Prostate gland (tissue), 2 donors: ENCODE measurements around the gene SERPINB5. TPM values are rescaled to one million over a fixed set of nuclear protein-coding genes. Genes with fewer than 3 reads are reported as not detected.

Experiments used
- DNase-seq: peaks from one replicate; pipeline ENCODE4 v3.0.0-alpha.2; 2019; ENCODE audit warnings: low spot score
- H3K27ac ChIP-seq, 2 donors: fragments of 200-600 bp; sonication (generic); 2 replicates each; pipeline ENCODE4 v1.5.1; 2017 to 2019
- H3K27me3 ChIP-seq: fragments of 200-600 bp; sonication (generic); replicated peaks from 2 replicates; pipeline ENCODE4 v1.5.1; 2019; ENCODE audit not compliant: insufficient read depth
- H3K36me3 ChIP-seq, 2 donors: fragments of 200-600 bp; sonication (generic); 1 replicate in 1 of 2; 2 replicates in 1 of 2; pipeline versions ENCODE4 v1.5.1 to v1.8.1; 2017 to 2019
- H3K4me1 ChIP-seq: fragments of 200-600 bp; sonication (generic); replicated peaks from 2 replicates; pipeline ENCODE4 v1.5.1; 2019
- H3K4me3 ChIP-seq, 2 donors: fragments of 200-600 bp; sonication (generic); 2 replicates each; pipeline ENCODE4 v1.5.1; 2017 to 2019
- H3K9me3 ChIP-seq: fragments of 200-600 bp; sonication (generic); 2 replicates; pipeline ENCODE4 v1.5.1; 2017
- POLR2A ChIP-seq: fragments of 450-650 bp; IDR thresholded peaks from one replicate; pipeline ENCODE4 v1.6.1; 2016; ENCODE audit warnings: antibody characterized with exemption, mild to moderate bottlenecking
- POLR2AphosphoS5 ChIP-seq: sonication (generic); formaldehyde crosslinking; IDR thresholded peaks from one replicate; pipeline ENCODE4 v1.6.1; 2017; ENCODE audit warnings: antibody characterized with exemption
- WGBS: methylation state at CpG from one replicate; pipeline ENCODE4 v1.1.5; 2018; 5-methylcytosine and 5-hydroxymethylcytosine counted together
- intact Hi-C: fragments of 100-400 bp; cut with DNase I; formaldehyde crosslinking; loops from one replicate; pipeline ENCODE4 v1.14.2; 2022
- total RNA-seq, 2 donors: library from RNA; depleted of rRNA; stranded (reverse); fragments of >200 nt; gene quantifications; one replicate each; pipeline ENCODE4 v1.1.0, GENCODE V29; 2016
- TF ChIP-seq, protein P1 (sequence below), 4 experiments: fragments of 200-600 bp in 2 of 4; fragments of 450-650 bp in 2 of 4; sonication (generic) in 2 of 4; IDR thresholded peaks; 1 replicate in 3 of 4; 2 replicates in 1 of 4; pipeline ENCODE4 v1.5.1; 2016 to 2019; ENCODE audit warnings: antibody characterized with exemption in 4 of 4, mild to moderate bottlenecking in 2 of 4, moderate library complexity in 2 of 4

SERPINB5 gene
- 10 to 100 TPM in 1 of 2 donors, 1 to 10 TPM in 1; 7.3 to 17.3 TPM for total RNA-seq

DNA sequence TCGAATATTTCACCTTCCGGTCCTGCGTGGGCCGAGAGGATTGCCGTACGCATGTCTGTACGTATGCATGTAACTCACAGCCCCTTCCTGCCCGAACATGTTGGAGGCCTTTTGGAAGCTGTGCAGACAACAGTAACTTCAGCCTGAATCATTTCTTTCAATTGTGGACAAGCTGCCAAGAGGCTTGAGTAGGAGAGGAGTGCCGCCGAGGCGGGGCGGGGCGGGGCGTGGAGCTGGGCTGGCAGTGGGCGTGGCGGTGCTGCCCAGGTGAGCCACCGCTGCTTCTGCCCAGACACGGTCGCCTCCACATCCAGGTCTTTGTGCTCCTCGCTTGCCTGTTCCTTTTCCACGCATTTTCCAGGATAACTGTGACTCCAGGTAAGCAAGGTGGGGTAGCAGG is at the start of gene SERPINB5:
Gene SERPINB5 (plus strand): TSS at position 291 of the 400 bp plus-strand sequence. CDS start 7,471 bp downstream, outside the sequence.
- peak within 1 kb of the TSS; percentile 19 to 21 for H3K4me3 ChIP-seq

GRCh38 chr18:63427558-63427957 is 49.2 kb upstream of the SERPINB5 start:
- no peak for DNase-seq
- H3K27me3 ChIP-seq = no peaks in the 10 kb centered on the region
- H3K36me3 ChIP-seq = no peaks in the 10 kb centered on the region
- no peak overlapping the region for H3K4me3 ChIP-seq
- no peaks in the 10 kb centered on the region for H3K4me1 ChIP-seq
- no peak overlapping the region for H3K27ac ChIP-seq
- no peaks in the 10 kb centered on the region for H3K9me3 ChIP-seq
- TF ChIP-seq POLR2A = no peak
- no peak for TF ChIP-seq POLR2AphosphoS5
- TF ChIP-seq, protein P1, sequence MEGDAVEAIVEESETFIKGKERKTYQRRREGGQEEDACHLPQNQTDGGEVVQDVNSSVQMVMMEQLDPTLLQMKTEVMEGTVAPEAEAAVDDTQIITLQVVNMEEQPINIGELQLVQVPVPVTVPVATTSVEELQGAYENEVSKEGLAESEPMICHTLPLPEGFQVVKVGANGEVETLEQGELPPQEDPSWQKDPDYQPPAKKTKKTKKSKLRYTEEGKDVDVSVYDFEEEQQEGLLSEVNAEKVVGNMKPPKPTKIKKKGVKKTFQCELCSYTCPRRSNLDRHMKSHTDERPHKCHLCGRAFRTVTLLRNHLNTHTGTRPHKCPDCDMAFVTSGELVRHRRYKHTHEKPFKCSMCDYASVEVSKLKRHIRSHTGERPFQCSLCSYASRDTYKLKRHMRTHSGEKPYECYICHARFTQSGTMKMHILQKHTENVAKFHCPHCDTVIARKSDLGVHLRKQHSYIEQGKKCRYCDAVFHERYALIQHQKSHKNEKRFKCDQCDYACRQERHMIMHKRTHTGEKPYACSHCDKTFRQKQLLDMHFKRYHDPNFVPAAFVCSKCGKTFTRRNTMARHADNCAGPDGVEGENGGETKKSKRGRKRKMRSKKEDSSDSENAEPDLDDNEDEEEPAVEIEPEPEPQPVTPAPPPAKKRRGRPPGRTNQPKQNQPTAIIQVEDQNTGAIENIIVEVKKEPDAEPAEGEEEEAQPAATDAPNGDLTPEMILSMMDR (IDR thresholded peaks at IDR 0.05) = no peak
- WGBS = 75% methylated on average over 4 of the region's 4 CpGs
- intact Hi-C loops = loop anchor here (10.0 kb wide), 2 partner anchors 303 to 903 kb away; partner anchors contain the start of gene ZCCHC2

More for the DNA sequence above, at the start of gene SERPINB5:
- H3K9me3 ChIP-seq = no peaks in the 10 kb centered on the region
- H3K27ac ChIP-seq = peak within 1 kb of the TSS; percentile 8 to 43
- intact Hi-C loops = no loop called here
- H3K4me1 ChIP-seq = no peaks in the 10 kb centered on the region
- 50% methylated on average over 21 of the region's 21 CpGs for WGBS
- no peaks in the 10 kb centered on the region for H3K27me3 ChIP-seq
- DNase-seq = peak; percentile 92
- TF ChIP-seq POLR2AphosphoS5 (peak; percentile 86), POLR2A (peak; percentile 83)
- TF ChIP-seq, protein P1 (IDR thresholded peaks at IDR 0.05) = no peak
- no peaks in the 10 kb centered on the region for H3K36me3 ChIP-seq

DNA sequence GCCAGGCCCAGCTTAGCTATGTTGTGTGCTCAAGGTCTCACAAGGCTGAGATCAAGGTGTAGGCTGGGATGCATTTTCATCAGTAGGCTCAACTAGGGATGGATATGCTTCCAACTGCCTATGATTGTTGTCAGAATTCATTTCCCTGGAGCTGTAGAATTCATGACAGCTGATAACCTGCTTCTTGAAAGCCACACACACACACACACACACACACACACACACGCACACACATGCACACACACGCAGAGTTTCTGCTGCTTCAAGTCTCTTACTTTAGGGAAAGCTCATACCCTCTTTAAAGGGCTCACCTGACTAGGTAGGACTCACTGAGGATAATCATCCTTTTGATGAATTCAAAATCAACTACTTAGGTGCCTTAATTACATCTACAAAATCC is 46.2 kb upstream of the SERPINB5 start:
- 79% methylated on average over 2 of the region's 2 CpGs for WGBS
- Histone ChIP-seq H3K36me3 (no peaks in the 10 kb centered on the region), H3K4me1 (no peaks in the 10 kb centered on the region), H3K4me3 (no peak overlapping the region), H3K27ac (no peak overlapping the region), H3K27me3 (no peaks in the 10 kb centered on the region), H3K9me3 (no peaks in the 10 kb centered on the region)
- TF ChIP-seq POLR2AphosphoS5 (no peak), POLR2A (no peak)
- TF ChIP-seq, protein P1 (IDR thresholded peaks at IDR 0.05) = no peak
- DNase-seq = no peak
- intact Hi-C loops = loop anchor here (10.0 kb wide), 1 partner anchor 716 kb away; the partner anchor contains the start of gene PHLPP1

- no peaks in the 10 kb centered on the region for H3K9me3 ChIP-seq
- no peak for DNase-seq
- no peak overlapping the region for H3K4me3 ChIP-seq
- no peaks in the 10 kb centered on the region for H3K4me1 ChIP-seq
- H3K27me3 ChIP-seq = no peaks in the 10 kb centered on the region
- H3K36me3 ChIP-seq = no peaks in the 10 kb centered on the region
- intact Hi-C loops = loop anchor here (10.0 kb wide), 1 partner anchor 716 kb away; the partner anchor contains the start of gene PHLPP1
- WGBS = 47% methylated on average over 1 of the region's 1 CpG
- no peak for TF ChIP-seq POLR2A
- no peak for TF ChIP-seq POLR2AphosphoS5
- TF ChIP-seq, protein P1 (IDR thresholded peaks at IDR 0.05) = no peak
- H3K27ac ChIP-seq = no peak overlapping the region
These were observed 45.6 kb upstream of the SERPINB5 start for GRCh38 chr18:63431180-63431579.

DNA sequence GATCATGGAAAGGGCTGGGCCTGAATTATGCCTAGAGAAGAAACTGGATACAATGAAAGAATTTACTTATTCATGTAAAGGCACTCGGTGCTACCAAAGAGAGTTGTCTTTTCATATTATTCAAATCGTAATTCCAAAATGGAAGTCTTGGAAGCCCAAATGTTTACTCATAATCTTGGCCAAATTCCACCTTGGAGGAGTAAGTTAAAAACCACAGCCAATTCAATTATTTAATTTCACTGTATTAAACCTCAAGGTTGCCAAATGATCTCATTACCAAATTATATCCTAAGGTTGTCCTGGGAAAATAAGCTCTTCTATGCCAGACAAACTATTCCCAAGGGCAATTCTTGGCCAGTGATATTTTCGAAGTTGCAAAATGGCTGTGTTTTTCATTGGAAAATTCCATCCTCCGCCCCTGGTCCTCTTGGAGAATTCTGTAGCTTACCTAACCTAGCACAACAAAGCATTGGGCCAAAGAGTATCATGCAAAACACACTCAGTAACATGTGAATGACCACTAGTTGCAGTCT is 43.4 kb upstream of the SERPINB5 start:
- H3K36me3 ChIP-seq = no peaks in the 10 kb centered on the region
- 50% methylated on average over 4 of the region's 4 CpGs for WGBS
- intact Hi-C loops = loop anchor here (10.0 kb wide), 1 partner anchor 719 kb away; the partner anchor contains the start of gene PHLPP1
- TF ChIP-seq, protein P1 (IDR thresholded peaks at IDR 0.05) = no peak
- TF ChIP-seq POLR2AphosphoS5 = no peak
- no peak overlapping the region for H3K4me3 ChIP-seq
- H3K27ac ChIP-seq = no peak overlapping the region
- H3K27me3 ChIP-seq = no peaks in the 10 kb centered on the region
- no peak for DNase-seq
- no peaks in the 10 kb centered on the region for H3K9me3 ChIP-seq
- no peaks in the 10 kb centered on the region for H3K4me1 ChIP-seq
